ENCODE data around the gene ANO2. TPM values are rescaled to one million over a fixed set of nuclear protein-coding genes. Genes with fewer than 3 reads are reported as not detected.
"Not testable (repeated sequence)": the region's sequence is repeated elsewhere in the genome, so short reads cannot be mapped to it uniquely, and the experiment has no call there.

ANO2 gene
- polyA plus RNA-seq, 1 donor: 4.0 TPM

GRCh38 chr12:5887819-5888218 is 57.2 kb downstream of the ANO2 start:
- DNase-seq (ENCODE audit: low read depth): not testable (repeated sequence)

- DNase-seq (ENCODE audit: low read depth): no peak
Measured at GRCh38 chr12:5884866-5885265, 60.2 kb downstream of the ANO2 start.

GRCh38 chr12:5884285-5884684 is 60.8 kb downstream of the ANO2 start:
- DNase-seq (ENCODE audit: low read depth): no peak

- no peak for DNase-seq (ENCODE audit: low read depth)
Measured at GRCh38 chr12:5882511-5883190, 62.4 kb downstream of the ANO2 start.

GRCh38 chr12:5881666-5882065 is 63.4 kb downstream of the ANO2 start:
- DNase-seq (ENCODE audit: low read depth): no peak

- DNase-seq (ENCODE audit: low read depth): no peak
Measured at GRCh38 chr12:5881101-5881606, 63.9 kb downstream of the ANO2 start.

- no peak for DNase-seq (ENCODE audit: low read depth)
Measured at GRCh38 chr12:5875851-5876250, 69.2 kb downstream of the ANO2 start.

GRCh38 chr12:5874514-5874913 is 70.5 kb downstream of the ANO2 start:
- no peak for DNase-seq (ENCODE audit: low read depth)

GRCh38 chr12:5873281-5873919 is 71.7 kb downstream of the ANO2 start:
- no peak for DNase-seq (ENCODE audit: low read depth)

- no peak for DNase-seq (ENCODE audit: low read depth)
Measured at GRCh38 chr12:5872745-5873144, 72.3 kb downstream of the ANO2 start.

GRCh38 chr12:5871741-5872140 is 73.3 kb downstream of the ANO2 start:
- no peak for DNase-seq (ENCODE audit: low read depth)

GRCh38 chr12:5870183-5870582 is 74.9 kb downstream of the ANO2 start:
- no peak for DNase-seq (ENCODE audit: low read depth)

GRCh38 chr12:5868625-5869295 is 76.3 kb downstream of the ANO2 start:
- DNase-seq (ENCODE audit: low read depth): no peak

- no peak for DNase-seq (ENCODE audit: low read depth)
Measured at GRCh38 chr12:5865397-5865796, 79.7 kb downstream of the ANO2 start.

- no peak for DNase-seq (ENCODE audit: low read depth)
Measured at GRCh38 chr12:5864972-5865371, 80.1 kb downstream of the ANO2 start.

- no peak for DNase-seq (ENCODE audit: low read depth)
Measured at GRCh38 chr12:5864301-5864700, 80.8 kb downstream of the ANO2 start.

GRCh38 chr12:5861416-5861815 is 83.6 kb downstream of the ANO2 start:
- no peak for DNase-seq (ENCODE audit: low read depth)

GRCh38 chr12:5856692-5857091 is 88.4 kb downstream of the ANO2 start:
- no peak for DNase-seq (ENCODE audit: low read depth)

- no peak for DNase-seq (ENCODE audit: low read depth)
Measured at GRCh38 chr12:5846950-5847349, 98.1 kb downstream of the ANO2 start.

GRCh38 chr12:5840944-5841343 is 104.1 kb downstream of the ANO2 start:
- DNase-seq (ENCODE audit: low read depth): no peak

GRCh38 chr12:5830111-5830510 is 114.9 kb downstream of the ANO2 start:
- DNase-seq (ENCODE audit: low read depth): no peak

GRCh38 chr12:5827591-5827990 is 117.5 kb downstream of the ANO2 start:
- no peak for DNase-seq (ENCODE audit: low read depth)

GRCh38 chr12:5825761-5826160 is 119.3 kb downstream of the ANO2 start:
- not testable (repeated sequence) for DNase-seq (ENCODE audit: low read depth)
